Endodermal cell (in vitro differentiated cells): ENCODE results near the gene MAPK14. TPM values are rescaled to one million over a fixed set of nuclear protein-coding genes. Genes with fewer than 3 reads are reported as not detected.

Source experiments
- DNase-seq: peaks from one replicate; pipeline ENCODE4 v3.0.0-alpha.2; 2017
- H3K27ac ChIP-seq: 2 replicates; pipeline ENCODE4 v1.5.1; 2013; ENCODE audit warnings: mild to moderate bottlenecking, low read depth, low read length, moderate library complexity
- H3K27me3 ChIP-seq: 2 replicates; pipeline ENCODE4 v1.6.1; 2013; ENCODE audit warnings: mild to moderate bottlenecking, low read length, moderate library complexity; ENCODE audit not compliant: insufficient read depth, control insufficient read depth, poor library complexity, severe bottlenecking
- H3K36me3 ChIP-seq: 2 replicates; pipeline ENCODE4 v1.7.0; 2013; ENCODE audit warnings: mild to moderate bottlenecking, low read length, moderate library complexity; ENCODE audit not compliant: control insufficient read depth, insufficient read depth
- H3K4me1 ChIP-seq: one replicate; pipeline ENCODE4 v1.7.0; 2013; ENCODE audit warnings: low read length; ENCODE audit not compliant: control insufficient read depth, insufficient read depth
- H3K4me3 ChIP-seq: 2 replicates; pipeline ENCODE4 v1.5.1; 2013; ENCODE audit warnings: mild to moderate bottlenecking, low read length, moderate library complexity
- H3K9ac ChIP-seq: 2 replicates; pipeline ENCODE4 v1.6.1; 2013; ENCODE audit warnings: mild to moderate bottlenecking, low read length, moderate library complexity; ENCODE audit not compliant: poor library complexity, severe bottlenecking; ENCODE audit errors: extremely low read depth
- H3K9me3 ChIP-seq: 2 replicates; pipeline ENCODE4 v1.6.1; 2013; ENCODE audit warnings: mild to moderate bottlenecking, low read length, moderate library complexity; ENCODE audit not compliant: control insufficient read depth
- H3K27ac Mint-ChIP-seq: 2 replicates; pipeline ENCODE4 v1.8.0; 2020; ENCODE audit warnings: mixed read lengths
- H3K27me3 Mint-ChIP-seq: 2 replicates; pipeline ENCODE4 v1.8.0; 2021; ENCODE audit warnings: mild to moderate bottlenecking, mixed read lengths; ENCODE audit not compliant: insufficient read depth
- H3K36me3 Mint-ChIP-seq: 2 replicates; pipeline ENCODE4 v1.8.0; 2020; ENCODE audit warnings: low read depth, mixed read lengths
- H3K4me1 Mint-ChIP-seq: 2 replicates; pipeline ENCODE4 v1.8.0; 2020; ENCODE audit warnings: mixed read lengths
- H3K4me3 Mint-ChIP-seq: 2 replicates; pipeline ENCODE4 v1.8.0; 2020; ENCODE audit warnings: mild to moderate bottlenecking, moderate library complexity, mixed read lengths
- H3K9me3 Mint-ChIP-seq: 2 replicates; pipeline ENCODE4 v1.8.0; 2020; ENCODE audit warnings: mild to moderate bottlenecking, mixed read lengths
- WGBS, 2 experiments: methylation state at CpG; one replicate each; pipeline versions ENCODE4 v1.1.5 to v1.1.7; 2013; ENCODE audit warnings: missing lambda C conversion rate in 2 of 2, mixed read lengths in 1 of 2; ENCODE audit not compliant: insufficient coverage in 1 of 2, insufficient read length in 1 of 2; 5-methylcytosine and 5-hydroxymethylcytosine counted together
- total RNA-seq, 2 donors: library from RNA; stranded (reverse); fragmentation: NEBNext Ultra II Directional in 1 of 2; extraction: Animal tissue kit (Norgen Biotek cat#: 25700) in 1 of 2; gene quantifications; 2 replicates in 1 of 2; 3 replicates in 1 of 2; pipeline ENCODE4 v1.2.1, GENCODE V29; 2021
- TF ChIP-seq, protein P1 (sequence below): fragments of 200-600 bp; sonication (generic); conservative IDR thresholded peaks from 2 replicates; pipeline ENCODE4 v1.5.0; 2021; ENCODE audit warnings: antibody characterized with exemption, mild to moderate bottlenecking

Gene MAPK14
- total RNA-seq, 2 donors from 2014 or later: 36.4 to 40.6 TPM

DNA sequence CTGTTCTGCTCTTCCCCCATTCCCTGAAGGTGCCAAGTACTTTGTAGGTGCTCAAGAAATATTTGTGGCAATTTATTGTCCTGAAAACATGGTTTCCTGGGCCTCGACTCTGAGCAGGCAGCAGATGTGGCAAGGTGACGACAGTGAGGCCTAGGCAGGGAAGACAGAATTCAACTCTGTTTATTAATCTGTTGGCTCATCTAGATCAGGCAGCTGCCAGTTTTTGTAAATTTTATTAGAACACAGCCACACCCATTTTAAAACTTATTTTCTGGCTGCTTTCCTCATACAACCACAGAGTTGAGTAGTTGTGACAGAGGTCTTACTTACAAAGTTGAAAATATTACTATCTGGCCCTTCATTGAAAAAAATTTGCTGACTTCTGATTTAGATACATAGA lies 24.5 kb downstream of the MAPK14 start:
- H3K4me3 ChIP-seq: no peak overlapping the region
- no peak overlapping the region for H3K4me3 Mint-ChIP-seq
- H3K4me1 Mint-ChIP-seq: peaks cover 15% of the 10 kb centered on the region
- TF ChIP-seq, protein P1, sequence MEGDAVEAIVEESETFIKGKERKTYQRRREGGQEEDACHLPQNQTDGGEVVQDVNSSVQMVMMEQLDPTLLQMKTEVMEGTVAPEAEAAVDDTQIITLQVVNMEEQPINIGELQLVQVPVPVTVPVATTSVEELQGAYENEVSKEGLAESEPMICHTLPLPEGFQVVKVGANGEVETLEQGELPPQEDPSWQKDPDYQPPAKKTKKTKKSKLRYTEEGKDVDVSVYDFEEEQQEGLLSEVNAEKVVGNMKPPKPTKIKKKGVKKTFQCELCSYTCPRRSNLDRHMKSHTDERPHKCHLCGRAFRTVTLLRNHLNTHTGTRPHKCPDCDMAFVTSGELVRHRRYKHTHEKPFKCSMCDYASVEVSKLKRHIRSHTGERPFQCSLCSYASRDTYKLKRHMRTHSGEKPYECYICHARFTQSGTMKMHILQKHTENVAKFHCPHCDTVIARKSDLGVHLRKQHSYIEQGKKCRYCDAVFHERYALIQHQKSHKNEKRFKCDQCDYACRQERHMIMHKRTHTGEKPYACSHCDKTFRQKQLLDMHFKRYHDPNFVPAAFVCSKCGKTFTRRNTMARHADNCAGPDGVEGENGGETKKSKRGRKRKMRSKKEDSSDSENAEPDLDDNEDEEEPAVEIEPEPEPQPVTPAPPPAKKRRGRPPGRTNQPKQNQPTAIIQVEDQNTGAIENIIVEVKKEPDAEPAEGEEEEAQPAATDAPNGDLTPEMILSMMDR: no peak
- H3K9ac ChIP-seq: no peak overlapping the region
- H3K27me3 ChIP-seq: no peaks in the 10 kb centered on the region
- H3K9me3 ChIP-seq: no peaks in the 10 kb centered on the region
- H3K36me3 ChIP-seq: peaks cover 10% of the 10 kb centered on the region
- no peak overlapping the region for H3K27ac ChIP-seq
- H3K27me3 Mint-ChIP-seq: no peaks in the 10 kb centered on the region
- 91 to 95% methylated on average over 2 of the region's 2 CpGs for WGBS, 2 experiments
- no peak for DNase-seq
- H3K36me3 Mint-ChIP-seq: peaks cover 2% of the 10 kb centered on the region
- H3K27ac Mint-ChIP-seq: no peak overlapping the region
- no peaks in the 10 kb centered on the region for H3K9me3 Mint-ChIP-seq
- no peaks in the 10 kb centered on the region for H3K4me1 ChIP-seq

DNA sequence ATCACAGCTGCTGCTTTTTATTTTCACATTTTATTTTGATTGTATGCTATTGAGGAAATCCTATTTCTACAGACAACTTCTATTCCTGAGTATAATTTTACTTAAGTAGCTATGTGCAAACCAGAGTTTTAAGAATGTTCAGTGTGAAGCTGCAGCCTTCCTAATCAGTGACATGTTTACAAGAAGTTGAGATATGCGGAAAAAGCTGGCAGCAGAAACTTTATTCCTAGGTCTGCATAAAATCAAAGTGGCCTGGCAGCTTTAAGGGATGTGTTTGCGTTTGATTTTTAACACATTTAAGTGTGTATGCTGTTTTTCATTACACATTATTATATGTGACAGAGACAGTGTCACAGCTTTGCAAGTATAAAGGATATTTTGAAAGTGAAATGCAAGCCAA lies 26.3 kb downstream of the MAPK14 start:
- Histone ChIP-seq H3K27ac (no peak overlapping the region), H3K9me3 (no peaks in the 10 kb centered on the region), H3K27me3 (no peaks in the 10 kb centered on the region), H3K4me1 (no peaks in the 10 kb centered on the region), H3K9ac (no peak overlapping the region), H3K4me3 (no peak overlapping the region), H3K36me3 (peaks cover 10% of the 10 kb centered on the region)
- H3K27me3 Mint-ChIP-seq: no peaks in the 10 kb centered on the region
- DNase-seq: no peak
- H3K36me3 Mint-ChIP-seq: no peaks in the 10 kb centered on the region
- H3K4me1 Mint-ChIP-seq: peaks cover 15% of the 10 kb centered on the region
- WGBS, 2 experiments: 98% methylated on average over 2 of the region's 2 CpGs; no CpG with 5 or more reads in 1 of the 2 experiments
- H3K4me3 Mint-ChIP-seq: no peak overlapping the region
- H3K9me3 Mint-ChIP-seq: no peaks in the 10 kb centered on the region
- TF ChIP-seq, protein P1: no peak
- H3K27ac Mint-ChIP-seq: no peak overlapping the region

DNA sequence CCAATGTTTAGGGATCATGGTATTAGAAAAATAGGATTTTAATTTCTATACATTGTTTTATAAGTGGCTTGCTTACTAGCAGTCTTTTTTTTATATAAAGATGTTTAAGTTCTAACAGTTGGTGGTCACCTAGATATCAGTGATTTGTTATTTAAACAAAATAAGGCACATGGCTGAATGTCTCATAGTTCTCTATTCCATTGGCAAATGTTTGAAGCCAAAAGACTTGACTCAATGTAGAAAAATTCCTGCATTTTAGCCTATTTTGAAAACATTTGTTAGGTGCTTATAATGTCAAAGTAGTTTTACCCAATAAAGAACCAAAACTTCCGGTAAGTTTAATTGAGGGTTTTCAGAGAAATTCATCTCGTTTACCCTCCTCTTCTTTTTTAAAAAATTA lies 26.8 kb downstream of the MAPK14 start:
- TF ChIP-seq, protein P1: no peak
- Histone ChIP-seq H3K9me3 (no peaks in the 10 kb centered on the region), H3K36me3 (peaks cover 13% of the 10 kb centered on the region), H3K4me3 (no peak overlapping the region), H3K27me3 (no peaks in the 10 kb centered on the region), H3K9ac (no peak overlapping the region), H3K27ac (no peak overlapping the region), H3K4me1 (no peaks in the 10 kb centered on the region)
- Mint-ChIP-seq H3K27me3 (no peaks in the 10 kb centered on the region), H3K27ac (no peak overlapping the region), H3K4me3 (no peak overlapping the region), H3K9me3 (no peaks in the 10 kb centered on the region), H3K4me1 (peaks cover 15% of the 10 kb centered on the region), H3K36me3 (peaks cover 2% of the 10 kb centered on the region)
- no peak for DNase-seq
- WGBS, 2 experiments: 90% methylated on average over 2 of the region's 2 CpGs; no CpG with 5 or more reads in 1 of the 2 experiments
